K562 (cell line): ENCODE results near the gene SV2C. TPM values are rescaled to one million over a fixed set of nuclear protein-coding genes. Genes with fewer than 3 reads are reported as not detected.

ENCODE experiments used
- ATAC-seq: fragments of 200-7000 bp; cut with Tn5 transposase; 3 replicates; pipeline ENCODE4 v1.9.1; 2020; ENCODE audit warnings: moderate library complexity
- BruUV-seq: library from RNA; stranded (reverse); fragments of 400-500 nt; replicated peaks from 2 replicates; lab custom pipeline; 2021; lab: Mats Ljungman, UMichigan
- CTCF ChIA-PET: fragments of 300-600 bp; formaldehyde crosslinking; extraction: SDS; loops from one replicate; lab custom pipeline; 2021; ENCODE audit warnings: low intra/inter-chr PET ratio; lab: Yijun Ruan, JAX
- POLR2A ChIA-PET: fragments of 300-600, 350-650 bp; sonication (Branson Sonifier 250); formaldehyde crosslinking; extraction: SDS; loops from one replicate; lab custom pipeline; 2021; ENCODE audit warnings: antibody characterized with exemption, inconsistent platforms; lab: Yijun Ruan, JAX
- DNase-seq, 4 experiments: peaks; one replicate each; pipeline versions ENCODE4 v3.0.0 to v3.0.0-alpha.2; 2011 to 2018; ENCODE audit warnings: low spot score in 3 of 4, mixed read lengths in 3 of 4; ENCODE audit errors: extremely low read depth in 1 of 4
- FAIRE-seq: peaks from 2 replicates; lab custom pipeline; 2011; peaks lifted over from hg19 to GRCh38; lab: Jason Lieb, UNC
- H2AFZ ChIP-seq: 2 replicates; pipeline ENCODE4 v1.6.0; 2011; ENCODE audit warnings: low read depth, low read length, control low read depth, inconsistent platforms
- H3K27ac ChIP-seq: fragments of 200-600 bp; 3 replicates; pipeline ENCODE4 v1.8.0; 2011; ENCODE audit warnings: low read depth, mild to moderate bottlenecking, control low read depth, inconsistent platforms, low read length, moderate library complexity, mixed read lengths; ENCODE audit errors: extremely low read depth
- H3K27me3 ChIP-seq, 2 experiments: fragments of 300-600 bp in 1 of 2; 2 replicates in 1 of 2; 3 replicates in 1 of 2; pipeline versions ENCODE4 v1.6.0 to v1.8.0; 2011; ENCODE audit warnings: inconsistent platforms in 2 of 2, low read length in 2 of 2, mild to moderate bottlenecking in 1 of 2, mixed read lengths in 1 of 2, moderate library complexity in 1 of 2; ENCODE audit not compliant: control insufficient read depth in 2 of 2, insufficient read depth in 2 of 2
- H3K36me3 ChIP-seq: fragments of 300-600 bp; 3 replicates; pipeline ENCODE4 v1.8.0; 2011; ENCODE audit warnings: mild to moderate bottlenecking, low read length, inconsistent platforms; ENCODE audit not compliant: control insufficient read depth, insufficient read depth
- H3K4me1 ChIP-seq, 2 experiments: fragments of 200-600 bp in 1 of 2; replicated peaks in 1 of 2; 2 replicates in 1 of 2; 3 replicates in 1 of 2; pipeline versions ENCODE4 v1.5.1 to v1.8.0; 2011; ENCODE audit warnings: inconsistent platforms in 2 of 2, low read length in 2 of 2, mild to moderate bottlenecking in 1 of 2, mixed read lengths in 1 of 2, moderate library complexity in 1 of 2; ENCODE audit not compliant: control insufficient read depth in 2 of 2, insufficient read depth in 2 of 2
- H3K4me2 ChIP-seq: 2 replicates; pipeline ENCODE4 v1.6.1; 2011; ENCODE audit warnings: low read length, control low read depth, inconsistent platforms, mixed read lengths; ENCODE audit not compliant: insufficient read depth
- H3K4me3 ChIP-seq: fragments of 200-600 bp; sonication (generic), shearing (Covaris generic); 2 replicates; pipeline ENCODE4 v1.5.1; 2016; ENCODE audit warnings: control low read depth, inconsistent platforms
- H3K79me2 ChIP-seq: fragments of 200-600 bp; 3 replicates; pipeline ENCODE4 v1.8.0; 2011; ENCODE audit warnings: low read length, inconsistent platforms; ENCODE audit not compliant: control insufficient read depth, insufficient read depth
- H3K9ac ChIP-seq, 2 experiments: 2 replicates each; pipeline versions ENCODE4 v1.6.0 to v1.6.1; 2011; ENCODE audit warnings: low read depth in 2 of 2, low read length in 2 of 2, control low read depth in 1 of 2, inconsistent platforms in 1 of 2, mild to moderate bottlenecking in 1 of 2, mixed read lengths in 1 of 2; ENCODE audit not compliant: insufficient read depth in 1 of 2
- H3K9me1 ChIP-seq: one replicate; pipeline ENCODE4 v1.6.0; 2011; ENCODE audit warnings: inconsistent platforms, mild to moderate bottlenecking, low read length, moderate library complexity; ENCODE audit not compliant: control insufficient read depth, insufficient read depth
- H3K9me3 ChIP-seq: replicated peaks from 2 replicates; pipeline ENCODE4 v1.5.1; 2011; ENCODE audit warnings: low read depth, low read length, inconsistent platforms; ENCODE audit not compliant: control insufficient read depth, insufficient read depth
- H4K20me1 ChIP-seq: replicated peaks from 2 replicates; pipeline ENCODE4 v1.6.1; 2011; ENCODE audit warnings: low read length, inconsistent platforms, mixed read lengths; ENCODE audit not compliant: control insufficient read depth, insufficient read depth
- BRD4 ChIP-seq: fragments of 200-600 bp; sonication (generic); IDR thresholded peaks from 2 replicates; pipeline ENCODE4 v1.6.1; 2017; ENCODE audit warnings: inconsistent platforms
- CCNT2 ChIP-seq: IDR thresholded peaks from 2 replicates; pipeline ENCODE4 v1.6.1; 2011; ENCODE audit warnings: borderline replicate concordance, low read depth, mild to moderate bottlenecking, moderate library complexity, mixed read lengths, low read length; ENCODE audit not compliant: insufficient read length; ENCODE audit errors: extremely low read depth
- FOS ChIP-seq: IDR thresholded peaks from 3 replicates; pipeline ENCODE4 v1.6.1; 2011; ENCODE audit not compliant: insufficient read length; ENCODE audit errors: extremely low read depth
- NRF1 ChIP-seq, 2 experiments: fragments of 450-650 bp; IDR thresholded peaks in 1 of 2; conservative IDR thresholded peaks in 1 of 2; 2 replicates each; pipeline ENCODE4 v1.6.1; 2014; ENCODE audit warnings: mild to moderate bottlenecking in 2 of 2
- SRSF1 ChIP-seq: fragments of 200-400 bp; formaldehyde crosslinking; IDR thresholded peaks from 2 replicates; pipeline ENCODE4 v1.6.1; 2017; ENCODE audit warnings: mild to moderate bottlenecking, low read depth, low read length, moderate library complexity
- STAT5A ChIP-seq: IDR thresholded peaks from 2 replicates; pipeline ENCODE4 v1.6.1; 2012; ENCODE audit warnings: low read length, inconsistent platforms, borderline replicate concordance
- TAL1 ChIP-seq: fragments of 450-650 bp; IDR thresholded peaks from 2 replicates; pipeline ENCODE4 v1.6.1; 2016; ENCODE audit warnings: mild to moderate bottlenecking
- THAP7 ChIP-seq: fragments of 250-450 bp; sonication (Bioruptor Pico); IDR thresholded peaks from 2 replicates; pipeline ENCODE4 v1.5.0; 2021
- ZBTB8A ChIP-seq: fragments of 450-650 bp; IDR thresholded peaks from 2 replicates; pipeline ENCODE4 v1.6.1; 2018; ENCODE audit warnings: mild to moderate bottlenecking, moderate library complexity; ENCODE audit not compliant: partially characterized antibody
- ZNF140 ChIP-seq: fragments of 250-450 bp; sonication (Bioruptor Pico); IDR thresholded peaks from 2 replicates; pipeline ENCODE4 v1.8.0; 2021; ENCODE audit warnings: moderate library complexity, mild to moderate bottlenecking, inconsistent platforms
- ZNF165 ChIP-seq: fragments of 250-450 bp; sonication (Bioruptor Pico); IDR thresholded peaks from 2 replicates; pipeline ENCODE4 v1.4.0; 2020; ENCODE audit warnings: borderline replicate concordance
- ZNF444 ChIP-seq: fragments of 250-450 bp; sonication (Bioruptor Pico); IDR thresholded peaks from 2 replicates; pipeline ENCODE4 v1.4.0; 2020; ENCODE audit warnings: mild to moderate bottlenecking, moderate library complexity
- WGBS: fragments of 100-300 bp; shearing (Covaris generic); methylation state at CpG from one replicate; pipeline ENCODE4 v1.1.6; 2016; ENCODE audit warnings: low coverage, mixed read lengths; ENCODE audit not compliant: insufficient coverage; ENCODE audit errors: missing lambda C conversion rate; 5-methylcytosine and 5-hydroxymethylcytosine counted together
- in situ Hi-C: fragments of 300-500 bp; cut with MboI; formaldehyde crosslinking; loops from 4 replicates; pipeline ENCODE4 v1.15.0; 2018; ENCODE audit warnings: inconsistent platforms, mixed read lengths
- intact Hi-C: fragments of 100-400 bp; cut with micrococcal nuclease; formaldehyde crosslinking; loops from 2 replicates; pipeline ENCODE4 v1.14.2; 2022
- polyA plus RNA-seq, 8 experiments: library from polyadenylated mRNA; depleted of rRNA in 4 of 8; stranded (reverse) in 5 of 8; unstranded in 3 of 8; fragments of >200 nt; fragmentation: Nextera tagmentation in 2 of 8; fragmentation: Illumina TruSeq in 1 of 8; extraction: Ambion mirVana in 2 of 8; extraction: Trizol in 1 of 8; gene quantifications; 2 replicates each; pipeline versions ENCODE4 v1.2.1 to v1.2.3, GENCODE V29; 2011 to 2014; ENCODE audit warnings: inconsistent platforms in 1 of 8, missing spikeins in 1 of 8
- total RNA-seq, 7 experiments: library from RNA; depleted of rRNA in 6 of 7; stranded (reverse); fragments of >200 nt in 6 of 7; fragmentation: Illumina TruSeq in 2 of 7; extraction: Trizol in 2 of 7; gene quantifications; 2 replicates each; pipeline versions ENCODE4 v1.2.1 to v1.2.3, GENCODE V29; 2011 to 2021; ENCODE audit warnings: low replicate concordance in 1 of 7
- TF ChIP-seq, protein P1 (sequence below): fragments of 450-650 bp; IDR thresholded peaks from 2 replicates; pipeline ENCODE4 v1.6.1; 2016; ENCODE audit warnings: low read depth
- TF ChIP-seq, protein P2 (sequence below): sonication (generic); formaldehyde crosslinking; IDR thresholded peaks from 2 replicates; pipeline ENCODE4 v1.8.0; 2022; ENCODE audit warnings: mild to moderate bottlenecking, missing genetic modification reagents

Gene SV2C
- total and polyA plus RNA-seq, 9 of the 15 experiments (the other 6 are each of a cell fraction or from before 2014, with no cell fraction given): 0.05 TPM; not detected in 8

DNA sequence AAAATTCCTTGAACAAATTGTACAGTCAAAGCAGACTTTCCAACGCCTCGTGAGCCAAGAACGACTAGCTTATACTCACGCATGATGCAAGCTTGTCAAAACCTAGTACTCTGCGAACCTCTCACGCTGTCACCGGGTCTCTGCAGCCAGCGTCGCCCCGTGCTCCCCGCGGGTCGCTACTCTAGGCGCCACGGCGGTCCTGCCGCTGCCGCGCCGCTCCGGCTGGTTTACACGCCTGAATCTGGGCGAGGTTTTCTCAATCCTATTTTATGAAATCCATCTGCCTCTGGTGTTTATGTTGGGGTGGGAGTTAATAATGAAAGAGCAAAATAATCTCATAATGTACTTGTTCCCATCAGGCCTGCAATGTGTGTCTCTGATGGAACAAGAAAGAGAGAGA lies 90.9 kb downstream of the SV2C start:
- ChIA-PET CTCF (no interaction called here), POLR2A (no interaction called here)
- Histone ChIP-seq H3K4me3 (no peak overlapping the region), H2AFZ (no peak overlapping the region), H4K20me1 (no peaks in the 10 kb centered on the region), H3K9ac (no peak overlapping the region), H3K79me2 (no peaks in the 10 kb centered on the region), H3K27me3 (peaks cover 0 to 5% of the 10 kb centered on the region in 2 experiments; a peak in 1 of 5 replicates), H3K9me3 (no peaks in the 10 kb centered on the region), H3K36me3 (no peaks in the 10 kb centered on the region), H3K4me2 (no peak overlapping the region), H3K27ac (no peak overlapping the region), H3K4me1 (peaks cover 16 to 24% of the 10 kb centered on the region in 2 experiments), H3K9me1 (no peaks in the 10 kb centered on the region)
- in situ Hi-C loops: no loop called here
- intact Hi-C loops: loop anchor here (2.0 kb wide), 1 partner anchor 27 kb away; no protein-coding TSS in a partner anchor
- ATAC-seq: no peak
- WGBS: 75% methylated on average over 23 of the region's 23 CpGs
- FAIRE-seq: no peak
- no peak for DNase-seq
- BruUV-seq: no TSS peak
- TF ChIP-seq, protein P1, sequence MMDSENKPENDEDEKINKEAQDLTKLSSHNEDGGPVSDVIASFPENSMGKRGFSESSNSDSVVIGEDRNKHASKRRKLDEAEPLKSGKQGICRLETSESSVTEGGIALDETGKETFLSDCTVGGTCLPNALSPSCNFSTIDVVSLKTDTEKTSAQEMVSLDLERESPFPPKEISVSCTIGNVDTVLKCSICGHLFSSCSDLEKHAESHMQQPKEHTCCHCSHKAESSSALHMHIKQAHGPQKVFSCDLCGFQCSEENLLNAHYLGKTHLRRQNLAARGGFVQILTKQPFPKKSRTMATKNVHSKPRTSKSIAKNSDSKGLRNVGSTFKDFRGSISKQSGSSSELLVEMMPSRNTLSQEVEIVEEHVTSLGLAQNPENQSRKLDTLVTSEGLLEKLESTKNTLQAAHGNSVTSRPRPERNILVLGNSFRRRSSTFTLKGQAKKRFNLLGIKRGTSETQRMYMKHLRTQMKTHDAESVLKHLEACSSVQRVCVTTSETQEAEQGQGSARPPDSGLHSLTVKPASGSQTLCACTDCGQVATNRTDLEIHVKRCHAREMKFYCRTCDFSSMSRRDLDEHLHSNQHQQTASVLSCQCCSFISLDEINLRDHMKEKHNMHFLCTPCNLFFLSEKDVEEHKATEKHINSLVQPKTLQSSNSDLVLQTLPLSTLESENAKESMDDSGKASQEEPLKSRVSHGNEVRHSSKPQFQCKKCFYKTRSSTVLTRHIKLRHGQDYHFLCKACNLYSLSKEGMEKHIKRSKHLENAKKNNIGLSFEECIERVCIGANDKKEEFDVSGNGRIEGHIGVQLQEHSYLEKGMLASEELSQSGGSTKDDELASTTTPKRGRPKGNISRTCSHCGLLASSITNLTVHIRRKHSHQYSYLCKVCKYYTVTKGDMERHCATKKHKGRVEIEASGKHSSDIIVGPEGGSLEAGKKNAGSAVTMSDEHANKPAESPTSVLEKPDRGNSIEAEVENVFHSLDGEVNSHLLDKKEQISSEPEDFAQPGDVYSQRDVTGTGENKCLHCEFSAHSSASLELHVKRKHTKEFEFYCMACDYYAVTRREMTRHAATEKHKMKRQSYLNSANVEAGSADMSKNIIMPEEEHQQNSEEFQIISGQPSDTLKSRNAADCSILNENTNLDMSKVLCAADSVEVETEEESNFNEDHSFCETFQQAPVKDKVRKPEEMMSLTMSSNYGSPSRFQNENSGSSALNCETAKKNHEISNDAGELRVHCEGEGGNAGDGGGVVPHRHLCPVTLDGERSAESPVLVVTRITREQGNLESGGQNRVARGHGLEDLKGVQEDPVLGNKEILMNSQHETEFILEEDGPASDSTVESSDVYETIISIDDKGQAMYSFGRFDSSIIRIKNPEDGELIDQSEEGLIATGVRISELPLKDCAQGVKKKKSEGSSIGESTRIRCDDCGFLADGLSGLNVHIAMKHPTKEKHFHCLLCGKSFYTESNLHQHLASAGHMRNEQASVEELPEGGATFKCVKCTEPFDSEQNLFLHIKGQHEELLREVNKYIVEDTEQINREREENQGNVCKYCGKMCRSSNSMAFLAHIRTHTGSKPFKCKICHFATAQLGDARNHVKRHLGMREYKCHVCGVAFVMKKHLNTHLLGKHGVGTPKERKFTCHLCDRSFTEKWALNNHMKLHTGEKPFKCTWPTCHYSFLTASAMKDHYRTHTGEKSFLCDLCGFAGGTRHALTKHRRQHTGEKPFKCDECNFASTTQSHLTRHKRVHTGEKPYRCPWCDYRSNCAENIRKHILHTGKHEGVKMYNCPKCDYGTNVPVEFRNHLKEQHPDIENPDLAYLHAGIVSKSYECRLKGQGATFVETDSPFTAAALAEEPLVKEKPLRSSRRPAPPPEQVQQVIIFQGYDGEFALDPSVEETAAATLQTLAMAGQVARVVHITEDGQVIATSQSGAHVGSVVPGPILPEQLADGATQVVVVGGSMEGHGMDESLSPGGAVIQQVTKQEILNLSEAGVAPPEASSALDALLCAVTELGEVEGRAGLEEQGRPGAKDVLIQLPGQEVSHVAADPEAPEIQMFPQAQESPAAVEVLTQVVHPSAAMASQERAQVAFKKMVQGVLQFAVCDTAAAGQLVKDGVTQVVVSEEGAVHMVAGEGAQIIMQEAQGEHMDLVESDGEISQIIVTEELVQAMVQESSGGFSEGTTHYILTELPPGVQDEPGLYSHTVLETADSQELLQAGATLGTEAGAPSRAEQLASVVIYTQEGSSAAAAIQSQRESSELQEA: no peak
- TF ChIP-seq THAP7 (no peak), STAT5A (no peak), CCNT2 (no peak), FOS (no peak), ZBTB8A (no peak), ZNF165 (CRISPR knock-in tag) (no peak), ZNF140 (CRISPR knock-in tag) (no peak), NRF1 (conservative IDR thresholded peaks at IDR 0.05 in 1 of 2, IDR thresholded peaks at IDR 0.05 in 1 of 2) (no peak), TAL1 (no peak), ZNF444 (no peak), SRSF1 (no peak), BRD4 (no peak)
- TF ChIP-seq, protein P2, sequence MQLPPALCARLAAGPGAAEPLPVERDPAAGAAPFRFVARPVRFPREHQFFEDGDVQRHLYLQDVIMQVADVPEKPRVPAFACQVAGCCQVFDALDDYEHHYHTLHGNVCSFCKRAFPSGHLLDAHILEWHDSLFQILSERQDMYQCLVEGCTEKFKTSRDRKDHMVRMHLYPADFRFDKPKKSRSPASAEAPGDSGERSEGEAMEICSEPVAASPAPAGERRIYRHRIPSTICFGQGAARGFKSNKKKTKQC (CRISPR knock-in tag): no peak
